Measurements from ENCODE around the gene PLK3. TPM values are rescaled to one million over a fixed set of nuclear protein-coding genes. Genes with fewer than 3 reads are reported as not detected.

Gene PLK3
- total RNA-seq, 1 experiment from 2014 or later, result 56.1 TPM

GRCh38 chr1:44757420-44757819 is 42.8 kb upstream of the PLK3 start:
- BruUV-seq (replicated peaks), result no TSS peak
- no peaks in the 10 kb centered on the region for H3K4me1 ChIP-seq (ENCODE audit: control insufficient read depth in 1 of 2, insufficient read depth in 2 of 2, low read length in 2 of 2)
- no peaks in the 10 kb centered on the region for H3K9me3 ChIP-seq (ENCODE audit: control insufficient read depth in 1 of 2, insufficient read depth in 1 of 2, low read depth in 1 of 2, low read length in 2 of 2)
- no peak for ATAC-seq
- H3K4me2 ChIP-seq (ENCODE audit: low read length), result no peak overlapping the region
- H3K9ac ChIP-seq (ENCODE audit: low read length), result no peak overlapping the region
- no peak overlapping the region for H3K27ac ChIP-seq (ENCODE audit: low read depth, low read length)
- RAD21 ChIA-PET (ENCODE audit: low non-redundant PET in 1 of 2, low total read pairs in 2 of 2, uncharacterized antibody in 2 of 2, unreplicated experiment in 2 of 2), result no interaction called here
- H3K27me3 ChIP-seq (ENCODE audit: insufficient read depth, low read length), result no peaks in the 10 kb centered on the region
- H3K36me3 ChIP-seq (ENCODE audit: control insufficient read depth in 1 of 2, insufficient read depth in 2 of 2, low read length in 2 of 2), result peaks cover 61 to 87% of the 10 kb centered on the region in 2 experiments
- H3K4me3 ChIP-seq (replicated peaks in 1 of 2; ENCODE audit: low read depth in 1 of 2, low read length in 2 of 2), result no peak overlapping the region
- no peak for DNase-seq (ENCODE audit: low read depth, low spot score)
- no peaks in the 10 kb centered on the region for H4K20me1 ChIP-seq (ENCODE audit: insufficient read depth)
- intact Hi-C loops (cut with micrococcal nuclease), result no loop called here
- CTCF ChIA-PET, result no interaction called here
- TF ChIP-seq, protein P1, sequence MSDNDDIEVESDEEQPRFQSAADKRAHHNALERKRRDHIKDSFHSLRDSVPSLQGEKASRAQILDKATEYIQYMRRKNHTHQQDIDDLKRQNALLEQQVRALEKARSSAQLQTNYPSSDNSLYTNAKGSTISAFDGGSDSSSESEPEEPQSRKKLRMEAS (IDR thresholded peaks at IDR 0.05), result no peak
- TF ChIP-seq SP1 (IDR thresholded peaks at IDR 0.05; ENCODE audit: low read depth), result no peak
- no peak for TF ChIP-seq REST (IDR thresholded peaks at IDR 0.05; ENCODE audit: low read depth)
- no peak for TF ChIP-seq POLR2AphosphoS5 (IDR thresholded peaks at IDR 0.05; ENCODE audit: low read depth, low read length)
- TF ChIP-seq EZH2phosphoT487 (IDR thresholded peaks at IDR 0.05; ENCODE audit: borderline replicate concordance), result no peak
- no peak for TF ChIP-seq ZBTB33 (IDR thresholded peaks at IDR 0.05; ENCODE audit: extremely low read depth, insufficient replicate concordance, low read length)
- TF ChIP-seq ELF1 (IDR thresholded peaks at IDR 0.05; ENCODE audit: borderline replicate concordance, low read depth), result no peak
- no peak for TF ChIP-seq FOSL1 (IDR thresholded peaks at IDR 0.05; ENCODE audit: low read depth)
- TF ChIP-seq CBX3 (IDR thresholded peaks at IDR 0.05; ENCODE audit: low read depth), result no peak
- no peak for TF ChIP-seq SIN3A (IDR thresholded peaks at IDR 0.05; ENCODE audit: low read depth)
- no peak for TF ChIP-seq CEBPB (IDR thresholded peaks at IDR 0.05; ENCODE audit: low read depth)
- POLR2A ChIA-PET, result interaction anchor here (0.7 kb wide), 1 partner anchor 27 kb away, joined by 3 read pairs; the partner anchor contains the start of gene RNU5D-1
- no peaks in the 10 kb centered on the region for H3K79me2 ChIP-seq (ENCODE audit: insufficient read depth, low read length)
- H3K9me2 ChIP-seq (ENCODE audit: insufficient read depth), result no peaks in the 10 kb centered on the region
- H2AFZ ChIP-seq (ENCODE audit: low read depth, low read length, poor library complexity, severe bottlenecking), result no peak overlapping the region
